Measurements from ENCODE around the gene GABRB3. TPM values are rescaled to one million over a fixed set of nuclear protein-coding genes. Genes with fewer than 3 reads are reported as not detected.

The GABRB3 gene
- total RNA-seq, 1 donor from 2014 or later = 8.8 TPM

GRCh38 chr15:26679927-26680326 lies 92.9 kb downstream of the GABRB3 start:
- H3K27me3 ChIP-seq = no peaks in the 10 kb centered on the region
- H3K79me2 ChIP-seq (ENCODE audit: low read depth) = no peaks in the 10 kb centered on the region
- peaks cover 13% of the 10 kb centered on the region for H3K4me1 Mint-ChIP-seq
- H3K4me3 ChIP-seq = no peak overlapping the region
- H3K27me3 Mint-ChIP-seq (ENCODE audit: insufficient read depth, low read depth) = peaks cover 4% of the 10 kb centered on the region
- DNase-seq (ENCODE audit: low spot score) = no peak
- H3K9me3 Mint-ChIP-seq = no peaks in the 10 kb centered on the region
- H3K4me3 Mint-ChIP-seq = no peak overlapping the region
- no peak overlapping the region for H3K27ac ChIP-seq
- H3K36me3 ChIP-seq = no peaks in the 10 kb centered on the region
- no peaks in the 10 kb centered on the region for H3K36me3 Mint-ChIP-seq
- no peaks in the 10 kb centered on the region for H3K9me3 ChIP-seq (ENCODE audit: low read depth)
- no peak for TF ChIP-seq EZH2 (IDR thresholded peaks at IDR 0.05)
- TF ChIP-seq CTCF (IDR thresholded peaks at IDR 0.05) = no peak
- H3K4me1 ChIP-seq = peaks cover 16% of the 10 kb centered on the region
- no peak overlapping the region for H3K9ac ChIP-seq
- no peaks in the 10 kb centered on the region for H4K20me1 ChIP-seq (ENCODE audit: low read depth)
- H3K27ac Mint-ChIP-seq = no peak overlapping the region
- no peak overlapping the region for H3K4me2 ChIP-seq
- H2AFZ ChIP-seq (replicated peaks) = no peak overlapping the region
- peaks cover 11% of the 10 kb centered on the region for H3F3A ChIP-seq (ENCODE audit: low read depth)

- H3K4me3 Mint-ChIP-seq = no peak overlapping the region
Observed at GRCh38 chr15:26676115-26676514, 96.8 kb downstream of the GABRB3 start.

GRCh38 chr15:26674467-26674866 lies 98.4 kb downstream of the GABRB3 start:
- Mint-ChIP-seq H3K4me3 (no peak overlapping the region), H3K27me3 (ENCODE audit: insufficient read depth, low read depth) (peaks cover 5% of the 10 kb centered on the region), H3K27ac (no peak overlapping the region), H3K9me3 (no peaks in the 10 kb centered on the region), H3K4me1 (peaks cover 4% of the 10 kb centered on the region), H3K36me3 (no peaks in the 10 kb centered on the region)
- H3K27ac ChIP-seq = no peak overlapping the region
- no peak overlapping the region for H3K4me2 ChIP-seq
- H3K4me3 ChIP-seq = no peak overlapping the region
- peaks cover 9% of the 10 kb centered on the region for H3K4me1 ChIP-seq
- H3K27me3 ChIP-seq = no peaks in the 10 kb centered on the region
- no peak for DNase-seq (ENCODE audit: low spot score)
- no peak overlapping the region for H2AFZ ChIP-seq (replicated peaks)
- no peaks in the 10 kb centered on the region for H3K9me3 ChIP-seq (ENCODE audit: low read depth)
- H3K79me2 ChIP-seq (ENCODE audit: low read depth) = no peaks in the 10 kb centered on the region
- TF ChIP-seq CTCF (IDR thresholded peaks at IDR 0.05) (no peak), EZH2 (IDR thresholded peaks at IDR 0.05) (no peak), EZH2phosphoT487 (IDR thresholded peaks at IDR 0.05) (no peak)
- H3K9ac ChIP-seq = no peak overlapping the region
- no peaks in the 10 kb centered on the region for H3F3A ChIP-seq (ENCODE audit: low read depth)
- no peaks in the 10 kb centered on the region for H3K36me3 ChIP-seq
- no peaks in the 10 kb centered on the region for H4K20me1 ChIP-seq (ENCODE audit: low read depth)

More at GRCh38 chr15:26676115-26676514, 96.8 kb downstream of the GABRB3 start:
- TF ChIP-seq CTCF (IDR thresholded peaks at IDR 0.05) = no peak
- no peaks in the 10 kb centered on the region for H3K27me3 ChIP-seq
- no peaks in the 10 kb centered on the region for H3K9me3 ChIP-seq (ENCODE audit: low read depth)
- H3K9ac ChIP-seq = no peak overlapping the region
- no peak overlapping the region for H3K4me2 ChIP-seq
- DNase-seq (ENCODE audit: low spot score) = no peak
- H4K20me1 ChIP-seq (ENCODE audit: low read depth) = no peaks in the 10 kb centered on the region
- H3K79me2 ChIP-seq (ENCODE audit: low read depth) = no peaks in the 10 kb centered on the region
- H3K27me3 Mint-ChIP-seq (ENCODE audit: insufficient read depth, low read depth) = peaks cover 6% of the 10 kb centered on the region
- H3F3A ChIP-seq (ENCODE audit: low read depth) = no peaks in the 10 kb centered on the region
- peaks cover 4% of the 10 kb centered on the region for H3K4me1 Mint-ChIP-seq
- no peak overlapping the region for H3K27ac ChIP-seq
- H3K36me3 Mint-ChIP-seq = no peaks in the 10 kb centered on the region
- H3K9me3 Mint-ChIP-seq = no peaks in the 10 kb centered on the region
- peaks cover 9% of the 10 kb centered on the region for H3K4me1 ChIP-seq
- no peaks in the 10 kb centered on the region for H3K36me3 ChIP-seq
- H2AFZ ChIP-seq (replicated peaks) = no peak overlapping the region
- no peak overlapping the region for H3K4me3 ChIP-seq
- no peak overlapping the region for H3K27ac Mint-ChIP-seq

- H3F3A ChIP-seq (ENCODE audit: low read depth) = no peaks in the 10 kb centered on the region
Observed at GRCh38 chr15:26673445-26673844, 99.4 kb downstream of the GABRB3 start.

More at GRCh38 chr15:26673445-26673844, 99.4 kb downstream of the GABRB3 start:
- Mint-ChIP-seq H3K27me3 (ENCODE audit: insufficient read depth, low read depth) (peaks cover 5% of the 10 kb centered on the region), H3K4me3 (no peak overlapping the region), H3K4me1 (peaks cover 4% of the 10 kb centered on the region), H3K27ac (no peak overlapping the region), H3K36me3 (no peaks in the 10 kb centered on the region), H3K9me3 (no peaks in the 10 kb centered on the region)
- H3K4me2 ChIP-seq = no peak overlapping the region
- no peaks in the 10 kb centered on the region for H3K27me3 ChIP-seq
- no peak for TF ChIP-seq CTCF (IDR thresholded peaks at IDR 0.05)
- TF ChIP-seq EZH2 (IDR thresholded peaks at IDR 0.05) = no peak
- no peak for TF ChIP-seq EZH2phosphoT487 (IDR thresholded peaks at IDR 0.05)
- no peaks in the 10 kb centered on the region for H3K9me3 ChIP-seq (ENCODE audit: low read depth)
- H3K79me2 ChIP-seq (ENCODE audit: low read depth) = no peaks in the 10 kb centered on the region
- H3K9ac ChIP-seq = no peak overlapping the region
- peaks cover 9% of the 10 kb centered on the region for H3K4me1 ChIP-seq
- peak overlapping the region; percentile 1 for H2AFZ ChIP-seq (replicated peaks)
- DNase-seq (ENCODE audit: low spot score) = no peak
- H3K36me3 ChIP-seq = no peaks in the 10 kb centered on the region
- H3K4me3 ChIP-seq = no peak overlapping the region
- no peaks in the 10 kb centered on the region for H4K20me1 ChIP-seq (ENCODE audit: low read depth)
- no peak overlapping the region for H3K27ac ChIP-seq

All from neural progenitor cell (in vitro differentiated cells).